HUES6 (cell line): ENCODE results near the gene PDK4.
"Not testable (repeated sequence)": the region's sequence is repeated elsewhere in the genome, so short reads cannot be mapped to it uniquely, and the experiment has no call there.

Source experiments
- H3K27ac ChIP-seq: 2 replicates; pipeline ENCODE4 v1.7.0; 2013; ENCODE audit warnings: low read depth, mild to moderate bottlenecking, low read length, inconsistent platforms
- H3K27me3 ChIP-seq: 2 replicates; pipeline ENCODE4 v1.6.1; 2013; ENCODE audit warnings: low read length; ENCODE audit not compliant: control insufficient read depth, insufficient read depth
- H3K36me3 ChIP-seq: 2 replicates; pipeline ENCODE4 v1.6.1; 2013; ENCODE audit warnings: low read length; ENCODE audit not compliant: control insufficient read depth, insufficient read depth
- H3K4me1 ChIP-seq: 2 replicates; pipeline ENCODE4 v1.6.1; 2013; ENCODE audit warnings: low read length; ENCODE audit not compliant: control insufficient read depth, insufficient read depth
- H3K4me3 ChIP-seq: 2 replicates; pipeline ENCODE4 v1.5.1; 2013; ENCODE audit warnings: low read depth, low read length
- H3K9ac ChIP-seq: one replicate; pipeline ENCODE4 v1.6.1; 2013; ENCODE audit warnings: mild to moderate bottlenecking, low read length
- H3K9me3 ChIP-seq: 2 replicates; pipeline ENCODE4 v1.6.1; 2013; ENCODE audit warnings: low read depth, low read length; ENCODE audit not compliant: control insufficient read depth, insufficient read depth

The PDK4 gene

GRCh38 chr7:95621404-95621803, 25.1 kb upstream of the PDK4 start:
- H3K4me1 ChIP-seq: no peaks in the 10 kb centered on the region
- H3K9ac ChIP-seq: no peak overlapping the region
- H3K4me3 ChIP-seq: no peak overlapping the region
- no peaks in the 10 kb centered on the region; the same call in 1 of the 2 replicates for H3K27me3 ChIP-seq
- no peak overlapping the region for H3K27ac ChIP-seq
- no peaks in the 10 kb centered on the region for H3K36me3 ChIP-seq
- H3K9me3 ChIP-seq: no peaks in the 10 kb centered on the region

DNA sequence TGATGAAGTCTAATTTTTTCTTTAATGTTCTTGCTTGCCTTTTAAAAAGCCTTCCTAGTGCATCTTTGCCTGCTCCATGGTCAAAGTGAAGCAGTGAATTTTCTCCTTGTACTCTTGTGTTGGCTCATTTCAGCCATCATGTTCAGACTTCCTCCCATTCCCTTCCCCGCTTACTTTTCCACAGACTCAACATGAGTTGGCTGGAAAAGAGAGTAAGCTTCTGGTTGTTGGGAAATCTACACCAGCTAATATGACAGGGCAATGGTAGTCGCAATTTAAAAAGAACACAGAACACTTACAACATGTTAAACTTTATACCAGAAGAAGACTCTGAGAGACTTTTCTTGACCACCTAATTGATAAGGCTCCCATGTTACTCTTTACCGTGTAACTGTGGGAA, 24.3 kb upstream of the PDK4 start:
- H3K27me3 ChIP-seq: no peaks in the 10 kb centered on the region; the same call in 1 of the 2 replicates
- no peak overlapping the region for H3K27ac ChIP-seq
- H3K4me3 ChIP-seq: no peak overlapping the region
- H3K9me3 ChIP-seq: no peaks in the 10 kb centered on the region
- H3K4me1 ChIP-seq: no peaks in the 10 kb centered on the region
- H3K36me3 ChIP-seq: no peaks in the 10 kb centered on the region
- H3K9ac ChIP-seq: no peak overlapping the region

DNA sequence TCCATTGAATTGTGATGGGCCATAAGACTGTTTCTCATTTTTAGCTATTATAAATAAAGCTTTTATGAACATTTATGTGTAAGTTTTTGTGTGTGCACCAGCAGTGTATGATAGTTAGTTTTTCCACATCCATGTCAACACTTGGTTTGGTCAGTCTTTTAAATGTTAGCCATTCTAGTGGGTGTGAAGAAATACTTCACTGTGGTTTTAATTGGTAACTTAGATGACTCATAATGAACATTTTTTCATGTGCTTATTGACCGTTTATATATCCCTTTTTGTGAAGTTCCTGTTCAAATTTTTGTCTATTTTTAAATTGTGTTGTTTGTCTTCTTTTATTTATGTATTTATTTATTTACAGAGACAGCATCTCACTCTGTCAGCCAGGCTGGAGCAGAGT, 23.6 kb upstream of the PDK4 start:
- Histone ChIP-seq H3K4me3 (no peak overlapping the region), H3K9me3 (no peaks in the 10 kb centered on the region), H3K27ac (no peak overlapping the region), H3K9ac (no peak overlapping the region), H3K27me3 (no peaks in the 10 kb centered on the region; the same call in 1 of the 2 replicates), H3K4me1 (no peaks in the 10 kb centered on the region), H3K36me3 (no peaks in the 10 kb centered on the region)

- no peaks in the 10 kb centered on the region for H3K36me3 ChIP-seq
- no peak overlapping the region for H3K4me3 ChIP-seq
Observed at GRCh38 chr7:95619517-95619916, 23.2 kb upstream of the PDK4 start.

DNA sequence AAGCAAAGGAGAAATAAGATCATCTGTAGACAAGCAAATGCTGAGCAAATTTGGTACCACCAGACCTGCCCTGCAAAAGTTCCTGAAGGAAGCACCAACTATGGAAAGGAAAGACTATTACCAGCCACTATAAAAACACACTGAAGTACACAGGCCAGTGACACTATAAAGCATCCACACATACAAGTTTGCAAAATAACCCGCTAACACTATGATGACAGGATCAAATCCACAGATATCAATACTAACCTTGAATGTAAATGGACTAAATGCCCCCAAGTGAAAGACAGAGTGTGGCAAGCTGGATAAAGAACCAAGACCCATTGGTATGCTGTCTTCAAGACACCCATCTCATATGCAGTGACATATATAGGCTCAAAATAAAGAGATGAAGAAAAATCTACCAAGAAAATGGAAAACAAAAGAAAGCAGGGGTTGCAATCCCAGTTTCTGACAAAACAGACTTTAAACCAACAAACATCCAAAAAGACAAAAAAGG, 18.2 kb upstream of the PDK4 start:
- Histone ChIP-seq H3K27ac (no peak overlapping the region), H3K9me3 (0 out of 2 replicates have a peak, but pooled peaks cover 3% of the 10 kb centered on the region), H3K4me1 (peaks cover 5% of the 10 kb centered on the region; the same call in 1 of the 2 replicates), H3K36me3 (no peaks in the 10 kb centered on the region), H3K4me3 (no peak overlapping the region), H3K9ac (no peak overlapping the region), H3K27me3 (peaks cover 16% of the 10 kb centered on the region)

More at GRCh38 chr7:95619517-95619916, 23.2 kb upstream of the PDK4 start:
- Histone ChIP-seq H3K9ac (no peak overlapping the region), H3K27ac (no peak overlapping the region), H3K27me3 (no peaks in the 10 kb centered on the region; the same call in 1 of the 2 replicates), H3K4me1 (no peaks in the 10 kb centered on the region), H3K9me3 (0 out of 2 replicates have a peak, but pooled peaks cover under 1% of the 10 kb centered on the region)

DNA sequence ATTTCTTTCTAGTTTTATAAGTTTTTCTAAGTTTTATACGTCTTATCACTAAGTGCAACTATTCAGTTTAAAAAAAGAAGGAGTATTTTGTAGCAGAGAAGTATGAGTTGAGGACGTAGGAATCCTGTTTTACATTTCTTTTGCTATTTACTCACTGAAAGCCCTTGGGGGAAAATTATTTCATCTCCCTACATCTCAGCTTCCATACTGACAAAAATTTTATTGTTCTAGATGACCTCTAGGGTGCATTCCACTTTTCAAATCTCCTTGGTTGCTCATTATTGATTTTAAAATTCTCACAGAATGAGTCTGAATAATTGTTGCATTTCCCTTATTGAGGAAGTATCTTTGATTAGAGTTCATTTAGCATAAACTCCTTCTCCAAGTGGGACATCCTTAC, 14.9 kb upstream of the PDK4 start:
- no peaks in the 10 kb centered on the region for H3K36me3 ChIP-seq

GRCh38 chr7:95609277-95609971, 13.1 kb upstream of the PDK4 start:
- H3K36me3 ChIP-seq: no peaks in the 10 kb centered on the region
- no peak overlapping the region for H3K4me3 ChIP-seq
- no peak overlapping the region for H3K9ac ChIP-seq
- peaks cover 39% of the 10 kb centered on the region for H3K27me3 ChIP-seq
- H3K4me1 ChIP-seq: peaks cover 19% of the 10 kb centered on the region
- no peak overlapping the region for H3K27ac ChIP-seq
- H3K9me3 ChIP-seq: peaks cover 8% of the 10 kb centered on the region

More for the DNA sequence above, 14.9 kb upstream of the PDK4 start:
- peaks cover 39% of the 10 kb centered on the region for H3K27me3 ChIP-seq
- 0 out of 2 replicates have a peak, but pooled peaks cover 3% of the 10 kb centered on the region for H3K9me3 ChIP-seq
- no peak overlapping the region for H3K27ac ChIP-seq
- no peak overlapping the region for H3K9ac ChIP-seq
- H3K4me1 ChIP-seq: peaks cover 19% of the 10 kb centered on the region
- no peak overlapping the region for H3K4me3 ChIP-seq

GRCh38 chr7:95608359-95609173, 12.2 kb upstream of the PDK4 start:
- Histone ChIP-seq H3K27ac (no peak overlapping the region), H3K9ac (no peak overlapping the region), H3K4me3 (0 out of 2 replicates have a peak overlapping the region, but pooled peaks have one; percentile 24), H3K27me3 (peaks cover 39% of the 10 kb centered on the region), H3K9me3 (peaks cover 6% of the 10 kb centered on the region), H3K36me3 (no peaks in the 10 kb centered on the region), H3K4me1 (peaks cover 19% of the 10 kb centered on the region)

- Histone ChIP-seq H3K27me3 (peaks cover 39% of the 10 kb centered on the region), H3K9ac (no peak overlapping the region), H3K9me3 (peaks cover 6% of the 10 kb centered on the region), H3K4me1 (peaks cover 19% of the 10 kb centered on the region), H3K4me3 (no peak overlapping the region), H3K27ac (no peak overlapping the region), H3K36me3 (no peaks in the 10 kb centered on the region)
Observed at GRCh38 chr7:95607561-95607960, 11.2 kb upstream of the PDK4 start.

- Histone ChIP-seq H3K9me3 (peaks cover 6% of the 10 kb centered on the region), H3K27ac (no peak overlapping the region), H3K4me1 (peaks cover 19% of the 10 kb centered on the region), H3K36me3 (no peaks in the 10 kb centered on the region), H3K27me3 (peaks cover 46% of the 10 kb centered on the region), H3K9ac (no peak overlapping the region), H3K4me3 (no peak overlapping the region)
Observed at GRCh38 chr7:95605275-95605674, 9.0 kb upstream of the PDK4 start.

DNA sequence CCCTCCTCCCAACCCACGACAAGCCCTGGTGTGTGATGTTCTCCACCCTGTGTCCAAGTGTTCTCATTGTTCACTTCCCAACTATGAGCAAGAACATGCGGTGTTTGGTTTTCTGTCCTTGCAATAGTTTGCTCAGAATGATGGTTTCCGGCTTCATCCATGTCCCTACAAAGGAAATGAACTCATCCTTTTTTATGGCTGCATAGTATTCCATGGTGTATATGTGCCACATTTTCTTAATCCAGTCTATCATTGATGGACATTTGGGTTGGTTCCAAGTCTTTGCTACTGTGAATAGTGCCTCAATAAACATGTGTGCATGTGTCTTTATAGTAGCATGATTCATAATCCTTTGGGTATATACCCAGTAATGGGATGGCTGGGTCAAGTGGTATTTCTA, 8.5 kb upstream of the PDK4 start:
- not testable (repeated sequence) for H3K9ac ChIP-seq, H3K9me3 ChIP-seq, H3K4me3 ChIP-seq, H3K36me3 ChIP-seq, H3K27ac ChIP-seq
- Histone ChIP-seq H3K27me3 (peaks cover 46% of the 10 kb centered on the region), H3K4me1 (peaks cover 18% of the 10 kb centered on the region)
